Measurements from ENCODE around the gene YTHDC1.

- TF ChIP-seq, protein P1, sequence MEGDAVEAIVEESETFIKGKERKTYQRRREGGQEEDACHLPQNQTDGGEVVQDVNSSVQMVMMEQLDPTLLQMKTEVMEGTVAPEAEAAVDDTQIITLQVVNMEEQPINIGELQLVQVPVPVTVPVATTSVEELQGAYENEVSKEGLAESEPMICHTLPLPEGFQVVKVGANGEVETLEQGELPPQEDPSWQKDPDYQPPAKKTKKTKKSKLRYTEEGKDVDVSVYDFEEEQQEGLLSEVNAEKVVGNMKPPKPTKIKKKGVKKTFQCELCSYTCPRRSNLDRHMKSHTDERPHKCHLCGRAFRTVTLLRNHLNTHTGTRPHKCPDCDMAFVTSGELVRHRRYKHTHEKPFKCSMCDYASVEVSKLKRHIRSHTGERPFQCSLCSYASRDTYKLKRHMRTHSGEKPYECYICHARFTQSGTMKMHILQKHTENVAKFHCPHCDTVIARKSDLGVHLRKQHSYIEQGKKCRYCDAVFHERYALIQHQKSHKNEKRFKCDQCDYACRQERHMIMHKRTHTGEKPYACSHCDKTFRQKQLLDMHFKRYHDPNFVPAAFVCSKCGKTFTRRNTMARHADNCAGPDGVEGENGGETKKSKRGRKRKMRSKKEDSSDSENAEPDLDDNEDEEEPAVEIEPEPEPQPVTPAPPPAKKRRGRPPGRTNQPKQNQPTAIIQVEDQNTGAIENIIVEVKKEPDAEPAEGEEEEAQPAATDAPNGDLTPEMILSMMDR (IDR thresholded peaks at IDR 0.05) = no peak
- TF ChIP-seq POLR2A (IDR thresholded peaks at IDR 0.05) = no peak
- no peak for TF ChIP-seq EP300 (IDR thresholded peaks at IDR 0.05)
Measured at GRCh38 chr4:68388347-68388865, 38.5 kb upstream of the YTHDC1 start.

Data from ovary (tissue), 3 donors.